HG02943 (cell line): Measurements from ENCODE around the gene NOL6.
"Not testable (repeated sequence)": the region's sequence is repeated elsewhere in the genome, so short reads cannot be mapped to it uniquely, and the experiment has no call there.

Experiments used
- ATAC-seq: cut with Tn5 transposase; IDR thresholded peaks from one replicate; pipeline ENCODE4 v1.9.1; 2021; ENCODE audit warnings: mild to moderate bottlenecking, low read depth, moderate library complexity; ENCODE audit not compliant: unreplicated experiment

NOL6 gene

GRCh38 chr9:33473643-33474352, at the start of gene NOL6:
TSS of gene NOL6 (minus strand) at chr9:33473924. CDS start at chr9:33473842, 82 bp downstream.
- peak; percentile 99 for ATAC-seq

GRCh38 chr9:33521861-33522260, 48.1 kb upstream of the NOL6 start:
- not testable (repeated sequence) for ATAC-seq

- ATAC-seq: not testable (repeated sequence)
These were observed 44.3 kb upstream of the NOL6 start for GRCh38 chr9:33517934-33518577.

GRCh38 chr9:33517373-33517772, 43.6 kb upstream of the NOL6 start:
- ATAC-seq: no peak

- ATAC-seq: not testable (repeated sequence)
These were observed 42.7 kb upstream of the NOL6 start for GRCh38 chr9:33516397-33516796.

- not testable (repeated sequence) for ATAC-seq
These were observed 41.7 kb upstream of the NOL6 start for GRCh38 chr9:33515342-33515995.

GRCh38 chr9:33512535-33512934, 38.8 kb upstream of the NOL6 start:
- not testable (repeated sequence) for ATAC-seq

GRCh38 chr9:33511184-33511517, 37.4 kb upstream of the NOL6 start:
- ATAC-seq: not testable (repeated sequence)

- no peak for ATAC-seq
These were observed 36.8 kb upstream of the NOL6 start for GRCh38 chr9:33510262-33511183.

- no peak for ATAC-seq
These were observed 33.1 kb upstream of the NOL6 start for GRCh38 chr9:33506626-33507370.

- no peak for ATAC-seq
These were observed 24.7 kb upstream of the NOL6 start for GRCh38 chr9:33498387-33498786.

GRCh38 chr9:33493819-33494218, 20.1 kb upstream of the NOL6 start:
- ATAC-seq: not testable (repeated sequence)

- ATAC-seq: no peak
These were observed 15.3 kb upstream of the NOL6 start for GRCh38 chr9:33489066-33489465.

GRCh38 chr9:33485312-33485711, 11.6 kb upstream of the NOL6 start:
- not testable (repeated sequence) for ATAC-seq

- ATAC-seq: no peak
These were observed 7.3 kb upstream of the NOL6 start for GRCh38 chr9:33480976-33481375.

GRCh38 chr9:33480106-33480505, 6.4 kb upstream of the NOL6 start:
- ATAC-seq: no peak

GRCh38 chr9:33476503-33476902, 2.8 kb upstream of the NOL6 start:
- ATAC-seq: no peak

GRCh38 chr9:33475357-33475756, 1.6 kb upstream of the NOL6 start:
- no peak for ATAC-seq

GRCh38 chr9:33472881-33473615, 676 bp downstream of the NOL6 start:
- ATAC-seq: no peak
